Central memory CD8-positive, alpha-beta T cell (primary cell): ENCODE results near the gene TIMM13.
"Not testable (repeated sequence)": the region's sequence is repeated elsewhere in the genome, so short reads cannot be mapped to it uniquely, and the experiment has no call there.

Experiments used
- ATAC-seq: fragments of 150-1000 bp; cut with Tn5 transposase; replicated peaks from 2 replicates; pipeline ENCODE4 v1.10.0; 2022; ENCODE audit warnings: mild to moderate bottlenecking, moderate FRiP score, moderate number of reproducible peaks; ENCODE audit not compliant: poor library complexity, severe bottlenecking; ENCODE audit errors: extremely low read depth
- DNase-seq, 2 donors: peaks; one replicate each; pipeline ENCODE4 v3.0.0; 2021; ENCODE audit warnings: low spot score in 2 of 2
- H3K27ac Mint-ChIP-seq: one replicate; pipeline ENCODE4 v1.8.0; 2022; ENCODE audit warnings: low read depth, mild to moderate bottlenecking, moderate library complexity, mixed read lengths
- H3K27me3 Mint-ChIP-seq: one replicate; pipeline ENCODE4 v1.8.0; 2022; ENCODE audit warnings: mixed read lengths
- H3K36me3 Mint-ChIP-seq: one replicate; pipeline ENCODE4 v1.8.0; 2022; ENCODE audit warnings: mild to moderate bottlenecking, moderate library complexity, mixed read lengths; ENCODE audit not compliant: insufficient read depth
- H3K4me1 Mint-ChIP-seq: one replicate; pipeline ENCODE4 v1.8.0; 2022; ENCODE audit warnings: mixed read lengths
- H3K4me3 Mint-ChIP-seq: one replicate; pipeline ENCODE4 v1.8.0; 2022; ENCODE audit warnings: mild to moderate bottlenecking, moderate library complexity, mixed read lengths
- H3K9me3 Mint-ChIP-seq: one replicate; pipeline ENCODE4 v1.8.0; 2022; ENCODE audit warnings: mixed read lengths

The TIMM13 gene

DNA sequence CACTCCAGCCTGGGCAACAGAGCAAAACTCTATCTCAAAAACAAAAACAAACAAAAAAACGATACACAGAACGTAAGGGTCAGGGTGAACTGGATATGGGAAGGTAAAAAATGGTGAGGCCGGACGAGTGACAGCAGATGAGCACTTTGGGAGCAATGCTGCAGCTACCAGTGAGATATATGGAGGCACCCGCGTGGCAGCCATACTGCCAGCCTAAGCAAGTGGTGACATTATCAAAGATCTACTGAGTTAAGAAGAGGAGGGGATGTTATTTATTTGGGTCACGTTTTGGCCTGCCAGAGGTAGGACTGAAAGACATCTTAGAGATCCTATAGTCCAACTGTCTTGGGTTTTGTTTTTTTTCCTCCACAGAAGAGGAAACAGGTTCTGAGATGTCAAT, 14.2 kb downstream of the TIMM13 start:
- H3K36me3 Mint-ChIP-seq: peaks cover 2% of the 10 kb centered on the region
- DNase-seq (no peak), ATAC-seq (no peak)
- no peak overlapping the region for H3K4me3 Mint-ChIP-seq
- no peaks in the 10 kb centered on the region for H3K4me1 Mint-ChIP-seq
- no peak overlapping the region for H3K27ac Mint-ChIP-seq
- H3K9me3 Mint-ChIP-seq: no peaks in the 10 kb centered on the region
- peaks cover 26% of the 10 kb centered on the region for H3K27me3 Mint-ChIP-seq

DNA sequence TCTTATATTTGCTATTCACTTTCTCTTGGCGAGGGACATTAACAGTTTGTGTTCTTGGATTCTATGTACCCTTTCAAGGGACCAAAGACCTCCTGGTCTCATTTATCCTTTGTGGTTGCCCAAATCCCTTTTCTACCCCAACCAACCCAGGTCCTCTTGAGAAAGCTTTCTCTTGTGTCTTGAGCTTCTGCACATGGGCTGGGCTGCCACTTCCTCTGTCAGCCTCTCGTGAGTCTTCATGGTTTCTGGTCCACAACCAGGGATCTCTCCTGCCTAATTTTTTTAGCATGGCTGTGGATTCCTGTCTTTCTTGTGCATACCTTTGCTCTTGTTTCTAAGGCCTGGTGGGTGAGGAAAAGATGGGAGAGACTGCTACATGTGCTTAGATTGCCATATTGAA, 14.9 kb downstream of the TIMM13 start:
- H3K9me3 Mint-ChIP-seq: no peaks in the 10 kb centered on the region
- peaks cover 26% of the 10 kb centered on the region for H3K27me3 Mint-ChIP-seq
- no peak for ATAC-seq
- no peak overlapping the region for H3K4me3 Mint-ChIP-seq
- no peak overlapping the region for H3K27ac Mint-ChIP-seq
- DNase-seq: no peak
- H3K4me1 Mint-ChIP-seq: no peaks in the 10 kb centered on the region
- H3K36me3 Mint-ChIP-seq: no peaks in the 10 kb centered on the region

DNA sequence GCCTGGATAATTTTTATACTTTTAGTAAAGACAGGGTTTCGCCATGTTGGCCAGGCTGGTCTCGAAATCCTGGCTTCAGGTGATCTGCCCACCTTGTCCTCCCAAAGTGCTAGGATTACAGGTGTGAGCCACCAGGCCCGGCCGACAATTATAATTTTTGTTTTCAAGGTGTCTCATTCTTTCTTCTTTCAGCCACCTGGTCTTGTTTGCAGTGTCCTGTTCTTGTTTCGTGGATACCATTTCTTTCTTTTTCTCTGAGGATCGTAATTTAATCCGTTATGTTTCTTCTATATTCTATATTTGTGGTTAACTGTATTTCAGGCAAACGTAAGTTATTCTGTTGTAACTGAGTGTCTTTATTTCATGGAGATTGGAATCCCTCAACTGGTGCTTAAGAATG, 15.7 kb downstream of the TIMM13 start:
- H3K4me3 Mint-ChIP-seq: no peak overlapping the region

DNA sequence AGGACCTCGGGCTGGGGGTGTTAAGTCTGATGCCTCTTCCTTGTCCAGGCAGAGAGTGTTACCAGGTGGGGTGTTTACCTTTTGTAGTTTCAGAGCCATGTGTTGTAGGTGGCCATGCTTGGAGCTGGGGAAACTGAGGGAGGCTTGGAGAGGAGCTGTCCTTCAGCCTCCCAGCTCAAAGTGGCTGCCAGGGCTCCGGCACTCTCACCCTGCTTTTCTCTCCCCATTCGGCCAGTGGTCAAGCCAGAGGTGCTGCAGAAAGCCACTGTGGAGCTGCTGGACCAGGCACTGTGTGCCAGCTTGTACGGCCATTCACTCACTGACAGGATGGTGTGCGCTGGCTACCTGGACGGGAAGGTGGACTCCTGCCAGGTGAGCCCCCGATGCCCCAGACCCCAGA, 17.4 kb downstream of the TIMM13 start:
- Mint-ChIP-seq H3K36me3 (no peaks in the 10 kb centered on the region), H3K9me3 (no peaks in the 10 kb centered on the region), H3K4me1 (no peaks in the 10 kb centered on the region), H3K27me3 (peaks cover 26% of the 10 kb centered on the region), H3K4me3 (no peak overlapping the region), H3K27ac (no peak overlapping the region)
- no peak for DNase-seq
- no peak for ATAC-seq

More for the DNA sequence above, 15.7 kb downstream of the TIMM13 start:
- Mint-ChIP-seq H3K27ac (no peak overlapping the region), H3K27me3 (peaks cover 26% of the 10 kb centered on the region), H3K9me3 (no peaks in the 10 kb centered on the region), H3K36me3 (no peaks in the 10 kb centered on the region), H3K4me1 (no peaks in the 10 kb centered on the region)
- DNase-seq (no peak), ATAC-seq (no peak)

DNA sequence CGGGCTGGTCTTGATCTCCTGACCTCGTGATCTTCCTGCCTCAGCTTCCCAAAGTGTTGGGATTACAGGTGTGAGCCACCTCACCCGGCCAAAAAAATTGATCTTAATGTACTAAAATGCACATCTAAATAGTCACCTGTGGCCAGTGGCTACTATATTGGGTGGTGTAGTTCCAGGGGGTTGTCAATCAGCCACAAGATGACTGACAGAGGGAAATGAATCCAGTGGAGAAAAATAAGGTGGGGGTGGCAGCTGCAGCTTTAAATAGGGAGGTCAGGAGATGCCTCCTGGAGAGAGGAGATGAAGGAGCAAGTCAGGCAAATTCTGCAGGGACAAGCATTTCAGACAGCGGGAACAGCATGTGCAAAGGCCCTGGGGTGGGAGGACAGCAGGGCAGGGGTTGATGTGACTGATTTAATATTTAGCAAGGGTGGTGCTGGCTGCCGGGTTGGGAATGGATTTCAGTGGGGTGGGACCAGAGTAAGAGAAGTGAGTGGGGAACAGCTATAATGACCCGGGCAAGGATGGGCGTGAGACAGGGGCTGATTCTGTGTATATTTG, 18.0 kb downstream of the TIMM13 start:
- peak overlapping the region; percentile 36 for H3K27ac Mint-ChIP-seq
- DNase-seq: no peak

DNA sequence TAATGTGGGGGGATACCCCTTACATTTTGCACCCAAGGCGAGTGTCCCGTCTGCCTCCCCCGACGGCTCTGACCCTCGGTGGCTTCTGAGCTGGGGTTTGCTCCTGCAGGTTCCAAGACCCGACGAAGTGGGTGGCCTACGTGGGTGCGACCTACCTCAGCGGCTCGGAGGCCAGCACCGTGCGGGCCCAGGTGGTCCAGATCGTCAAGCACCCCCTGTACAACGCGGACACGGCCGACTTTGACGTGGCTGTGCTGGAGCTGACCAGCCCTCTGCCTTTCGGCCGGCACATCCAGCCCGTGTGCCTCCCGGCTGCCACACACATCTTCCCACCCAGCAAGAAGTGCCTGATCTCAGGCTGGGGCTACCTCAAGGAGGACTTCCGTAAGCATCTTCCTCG, 19.1 kb downstream of the TIMM13 start:
- ATAC-seq: no peak
- Mint-ChIP-seq H3K36me3 (no peaks in the 10 kb centered on the region), H3K27me3 (peaks cover 26% of the 10 kb centered on the region), H3K27ac (no peak overlapping the region), H3K4me3 (no peak overlapping the region), H3K9me3 (no peaks in the 10 kb centered on the region), H3K4me1 (no peaks in the 10 kb centered on the region)
- DNase-seq: no peak

More for the DNA sequence above, 18.0 kb downstream of the TIMM13 start:
- ATAC-seq: no peak
- H3K27me3 Mint-ChIP-seq: peaks cover 26% of the 10 kb centered on the region
- H3K4me3 Mint-ChIP-seq: no peak overlapping the region
- H3K36me3 Mint-ChIP-seq: no peaks in the 10 kb centered on the region
- H3K4me1 Mint-ChIP-seq: no peaks in the 10 kb centered on the region
- no peaks in the 10 kb centered on the region for H3K9me3 Mint-ChIP-seq

DNA sequence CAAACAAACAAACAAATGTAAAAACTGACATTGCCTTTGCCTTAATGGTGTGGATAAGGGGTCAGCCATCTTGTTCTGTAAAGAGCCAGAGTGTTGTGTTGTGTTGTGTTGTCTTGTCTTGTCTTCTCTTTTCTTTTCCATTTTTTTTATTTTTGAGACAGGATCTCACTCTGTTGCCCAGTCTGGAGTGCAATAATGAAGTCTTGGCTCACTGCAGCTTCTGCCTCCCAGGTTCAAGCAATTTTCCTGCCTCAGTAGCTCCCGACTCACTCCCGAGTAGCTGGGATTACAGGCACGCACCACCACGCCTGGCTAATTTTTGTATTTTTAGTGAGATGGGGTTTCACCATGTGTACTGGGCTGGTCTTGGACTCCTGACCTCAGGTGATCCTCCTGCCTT, 27.8 kb downstream of the TIMM13 start:
- no peaks in the 10 kb centered on the region for H3K36me3 Mint-ChIP-seq
- no peak for DNase-seq
- no peak overlapping the region for H3K4me3 Mint-ChIP-seq
- no peak overlapping the region for H3K27ac Mint-ChIP-seq
- no peaks in the 10 kb centered on the region for H3K4me1 Mint-ChIP-seq
- H3K9me3 Mint-ChIP-seq: no peaks in the 10 kb centered on the region
- ATAC-seq: no peak
- H3K27me3 Mint-ChIP-seq: no peaks in the 10 kb centered on the region

DNA sequence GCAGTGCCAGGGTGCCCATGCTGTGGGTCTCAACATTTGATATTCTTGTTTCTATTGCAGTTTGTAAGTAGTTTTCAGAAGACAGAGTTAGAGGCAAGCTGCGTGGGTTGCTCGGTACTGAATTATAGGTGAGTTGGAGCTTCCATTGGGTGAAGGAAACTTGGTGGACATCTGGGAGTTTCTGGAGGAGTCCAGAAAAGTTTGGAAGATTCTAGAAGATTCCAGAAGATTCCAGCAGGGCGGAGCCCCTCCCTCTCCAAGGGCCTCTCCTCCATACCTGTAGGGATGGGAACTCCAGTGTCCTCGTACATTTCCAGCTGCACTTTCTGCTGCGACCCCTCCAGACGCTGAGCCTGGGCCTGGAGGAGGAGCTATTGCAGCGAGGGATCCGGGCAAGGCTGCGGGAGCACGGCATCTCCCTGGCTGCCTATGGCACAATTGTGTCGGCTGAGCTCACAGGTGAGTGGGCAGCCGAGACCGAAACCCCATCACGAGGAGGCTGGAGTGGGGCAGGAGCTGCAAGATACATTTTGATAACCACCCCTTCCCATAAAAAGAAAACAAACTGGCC, 28.6 kb downstream of the TIMM13 start:
- H3K27me3 Mint-ChIP-seq: no peaks in the 10 kb centered on the region
- no peaks in the 10 kb centered on the region for H3K9me3 Mint-ChIP-seq
- H3K27ac Mint-ChIP-seq: no peak overlapping the region
- no peaks in the 10 kb centered on the region for H3K36me3 Mint-ChIP-seq
- no peak for DNase-seq
- no peak for ATAC-seq
- no peak overlapping the region for H3K4me3 Mint-ChIP-seq
- no peaks in the 10 kb centered on the region for H3K4me1 Mint-ChIP-seq

DNA sequence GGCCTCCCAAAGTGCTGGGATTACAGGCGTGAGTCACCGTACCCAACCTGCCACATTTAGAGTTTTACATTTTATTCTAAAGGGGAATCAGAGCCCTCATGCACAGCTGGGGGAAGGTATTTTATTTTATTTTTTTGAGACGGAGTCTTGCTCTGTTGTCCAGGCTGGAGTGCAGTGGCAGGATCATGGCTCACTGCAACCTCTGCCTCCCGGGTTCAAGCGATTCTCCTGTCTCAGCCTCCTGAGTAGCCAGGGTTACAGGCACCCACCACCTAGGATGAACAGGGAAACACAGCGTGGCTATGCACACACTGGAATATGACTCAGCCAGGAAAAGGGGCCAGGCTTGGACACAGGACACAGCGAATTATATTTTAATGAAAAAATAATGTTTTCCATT, 30.2 kb downstream of the TIMM13 start:
- H3K4me1 Mint-ChIP-seq, H3K27me3 Mint-ChIP-seq, ATAC-seq, H3K36me3 Mint-ChIP-seq, H3K9me3 Mint-ChIP-seq, H3K27ac Mint-ChIP-seq, H3K4me3 Mint-ChIP-seq, DNase-seq: not testable (repeated sequence)

DNA sequence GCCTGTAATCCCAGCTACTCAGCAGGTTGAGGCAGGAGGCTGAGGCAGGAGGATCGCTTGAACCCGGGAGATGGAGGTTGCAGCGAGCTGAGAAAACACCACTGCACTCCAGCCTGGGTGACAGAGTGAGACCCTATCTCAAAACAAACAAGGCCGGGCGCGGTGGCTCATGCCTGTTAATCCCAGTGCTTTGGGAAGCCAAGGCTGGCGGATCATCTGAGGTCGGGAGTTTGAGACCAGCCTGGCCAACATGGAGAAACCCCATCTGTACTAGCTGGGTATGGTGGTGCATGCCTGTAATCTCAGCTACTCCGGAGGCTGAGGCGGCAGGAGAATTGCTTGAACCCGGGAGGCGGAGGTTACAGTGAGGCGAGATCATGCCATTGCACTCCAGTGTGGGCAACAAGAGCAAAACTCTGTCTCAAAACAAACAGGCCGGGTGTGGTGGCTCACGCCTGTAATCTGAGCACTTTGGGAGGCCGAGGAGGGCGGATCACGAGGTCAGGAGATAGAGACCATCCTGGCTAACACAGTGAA, 32.0 kb downstream of the TIMM13 start:
- H3K27me3 Mint-ChIP-seq: not testable (repeated sequence)

DNA sequence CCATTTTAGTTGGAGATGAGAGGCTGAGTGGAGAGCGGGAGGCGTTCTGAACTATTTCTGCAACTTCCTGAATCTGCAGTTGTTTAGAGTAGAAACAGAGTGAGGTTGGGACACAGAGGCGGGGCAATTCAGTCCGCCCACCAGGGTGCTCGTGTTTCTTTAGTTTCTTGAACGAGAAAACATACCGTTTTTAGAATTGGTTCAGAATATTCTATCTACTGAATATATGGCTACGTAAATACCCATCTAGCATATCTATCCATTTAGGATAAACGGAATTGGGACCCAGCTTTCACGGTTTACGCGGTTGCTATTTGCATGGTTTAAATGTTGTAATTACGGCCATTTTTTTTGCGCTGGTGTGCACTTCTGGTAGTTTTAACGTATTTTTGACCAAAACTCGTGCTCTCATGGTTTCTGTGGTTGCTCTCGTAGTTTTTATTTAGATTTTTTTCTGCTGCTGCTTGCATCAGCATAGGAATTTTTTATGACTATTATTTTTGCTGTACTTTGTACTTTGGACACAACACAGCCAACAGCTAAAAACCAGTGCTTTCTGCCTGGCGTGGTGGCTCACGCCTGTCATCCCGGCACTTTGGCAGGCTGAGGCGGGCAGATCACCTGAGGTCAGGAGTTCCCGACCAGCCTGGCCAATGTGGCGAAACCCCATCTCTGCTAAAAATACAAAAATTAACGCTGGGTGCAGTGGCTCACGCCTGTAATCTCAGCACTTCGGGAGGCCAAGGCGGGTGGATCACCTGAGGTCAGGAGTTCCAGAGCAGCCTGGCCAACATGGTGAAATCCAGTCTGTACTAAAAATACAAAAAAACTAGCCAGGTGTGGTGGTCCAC, 32.7 kb downstream of the TIMM13 start:
- peak overlapping the region; percentile 66 for H3K27ac Mint-ChIP-seq
- H3K27me3 Mint-ChIP-seq: peaks cover 4% of the 10 kb centered on the region
- peaks cover 3% of the 10 kb centered on the region for H3K36me3 Mint-ChIP-seq
- peak overlapping the region; percentile 48 for H3K4me3 Mint-ChIP-seq
- H3K4me1 Mint-ChIP-seq: peaks cover 6% of the 10 kb centered on the region
- peak; percentile 77 for ATAC-seq
- DNase-seq: no peak
- no peaks in the 10 kb centered on the region for H3K9me3 Mint-ChIP-seq

More for the DNA sequence above, 32.0 kb downstream of the TIMM13 start:
- not testable (repeated sequence) for H3K27ac Mint-ChIP-seq, H3K4me3 Mint-ChIP-seq, H3K9me3 Mint-ChIP-seq, ATAC-seq, H3K4me1 Mint-ChIP-seq, DNase-seq, H3K36me3 Mint-ChIP-seq

DNA sequence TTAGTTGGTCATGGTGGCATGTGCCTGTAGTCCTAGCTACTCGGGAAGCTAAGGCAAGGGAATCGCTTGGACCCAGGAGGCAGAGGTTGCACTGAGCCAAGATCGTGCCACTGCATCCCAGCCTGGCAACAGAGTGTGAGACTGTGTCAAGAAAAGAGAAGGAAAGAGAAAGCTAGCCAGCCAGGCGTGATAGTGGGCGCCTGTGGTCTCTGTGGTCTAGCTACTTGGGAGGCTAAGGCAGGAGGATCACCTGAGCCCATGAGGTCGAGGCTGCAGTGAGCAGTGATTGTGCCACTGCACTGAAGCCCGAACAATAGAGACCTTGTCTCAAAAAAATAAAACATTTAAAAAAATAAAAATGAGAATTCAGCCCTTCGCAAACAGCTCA, 33.3 kb downstream of the TIMM13 start:
- no peak for DNase-seq
- peak overlapping the region; percentile 48 for H3K4me3 Mint-ChIP-seq
- peak; percentile 45 for ATAC-seq

DNA sequence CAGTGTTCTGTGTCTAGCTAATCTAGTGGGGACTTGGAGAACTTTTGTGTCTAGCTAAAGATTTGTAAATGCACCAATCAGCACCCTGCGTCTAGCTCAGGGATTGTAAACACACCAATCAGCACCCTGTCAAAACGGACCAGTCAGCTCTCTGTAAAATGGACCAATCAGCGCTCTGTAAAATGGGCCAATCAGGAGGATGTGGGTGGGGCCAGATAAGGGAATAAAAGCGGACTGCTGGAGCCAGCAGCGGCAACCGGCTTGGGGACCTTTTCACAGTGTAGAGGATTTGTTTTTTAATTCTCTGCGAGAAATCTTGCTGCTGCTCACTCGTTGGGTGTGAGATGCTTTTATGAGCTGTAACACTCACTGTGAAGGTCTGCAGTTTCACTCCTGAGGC, 34.5 kb downstream of the TIMM13 start:
- not testable (repeated sequence) for H3K9me3 Mint-ChIP-seq, H3K4me3 Mint-ChIP-seq, H3K27ac Mint-ChIP-seq, H3K27me3 Mint-ChIP-seq, DNase-seq, H3K36me3 Mint-ChIP-seq, ATAC-seq, H3K4me1 Mint-ChIP-seq

More for the DNA sequence above, 33.3 kb downstream of the TIMM13 start:
- H3K4me1 Mint-ChIP-seq: peaks cover 6% of the 10 kb centered on the region
- peaks cover 3% of the 10 kb centered on the region for H3K36me3 Mint-ChIP-seq
- peaks cover 8% of the 10 kb centered on the region for H3K27me3 Mint-ChIP-seq
- H3K27ac Mint-ChIP-seq: peak overlapping the region; percentile 66
- H3K9me3 Mint-ChIP-seq: no peaks in the 10 kb centered on the region
